Midbrain (tissue), 1 donor: ENCODE measurements around the gene CCDC93.

Source experiments
- DNase-seq: peaks from one replicate; lab custom pipeline; 2025; lab: John Stamatoyannopoulos, UW

CCDC93 gene

DNA sequence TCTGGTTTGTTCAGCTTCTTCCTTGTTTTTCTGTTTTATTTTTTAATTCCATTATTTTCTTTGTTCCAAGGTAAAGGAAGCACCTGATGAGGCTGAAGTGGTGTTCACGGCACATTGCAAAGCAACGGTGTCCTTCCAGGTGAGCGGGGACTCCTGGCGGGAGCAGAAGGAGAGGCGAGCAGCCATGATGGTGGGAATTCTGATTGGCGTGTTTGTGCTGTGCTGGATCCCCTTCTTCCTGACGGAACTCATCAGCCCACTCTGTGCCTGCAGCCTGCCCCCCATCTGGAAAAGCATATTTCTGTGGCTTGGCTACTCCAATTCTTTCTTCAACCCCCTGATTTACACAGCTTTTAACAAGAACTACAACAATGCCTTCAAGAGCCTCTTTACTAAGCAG is 110.9 kb downstream of the CCDC93 start:
- no peak for DNase-seq

DNA sequence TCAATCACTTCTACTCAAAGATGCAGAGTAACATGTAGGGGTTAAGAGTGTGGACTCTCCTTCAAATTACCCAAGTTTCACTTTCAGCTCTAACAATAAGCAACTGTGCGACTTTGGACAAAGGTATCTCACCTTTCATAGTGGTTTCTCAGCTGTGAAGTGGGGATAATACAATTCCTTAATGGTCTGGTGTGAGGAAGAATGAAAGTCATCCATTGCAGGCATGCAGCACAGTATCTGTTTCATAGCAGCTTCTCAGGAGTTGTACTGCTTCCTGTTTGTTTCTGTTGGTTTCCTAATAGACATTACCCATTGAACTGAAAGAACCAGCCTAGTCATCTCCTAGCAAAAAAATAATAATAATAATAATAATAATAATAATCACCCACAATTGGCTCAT is 125.0 kb downstream of the CCDC93 start:
- DNase-seq, result no peak

DNA sequence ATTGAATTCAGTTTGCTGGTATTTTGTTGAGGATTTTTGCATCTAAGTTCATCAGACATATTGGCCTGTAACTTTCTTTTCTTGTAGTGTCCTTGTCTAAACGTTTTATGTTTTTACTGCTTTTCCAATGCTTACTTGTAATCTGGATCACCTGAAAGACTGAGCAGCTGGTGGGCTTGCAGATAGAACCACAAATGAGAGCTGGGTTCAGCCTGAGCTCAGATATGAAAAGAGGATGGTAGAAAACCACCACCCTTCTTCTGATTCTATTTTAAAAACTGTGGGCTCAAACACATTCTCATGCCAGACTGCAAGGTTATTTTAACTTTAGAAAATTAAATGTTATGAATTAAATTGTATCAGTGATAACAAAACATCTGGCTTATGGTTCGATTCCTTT is 128.6 kb downstream of the CCDC93 start:
- no peak for DNase-seq

DNA sequence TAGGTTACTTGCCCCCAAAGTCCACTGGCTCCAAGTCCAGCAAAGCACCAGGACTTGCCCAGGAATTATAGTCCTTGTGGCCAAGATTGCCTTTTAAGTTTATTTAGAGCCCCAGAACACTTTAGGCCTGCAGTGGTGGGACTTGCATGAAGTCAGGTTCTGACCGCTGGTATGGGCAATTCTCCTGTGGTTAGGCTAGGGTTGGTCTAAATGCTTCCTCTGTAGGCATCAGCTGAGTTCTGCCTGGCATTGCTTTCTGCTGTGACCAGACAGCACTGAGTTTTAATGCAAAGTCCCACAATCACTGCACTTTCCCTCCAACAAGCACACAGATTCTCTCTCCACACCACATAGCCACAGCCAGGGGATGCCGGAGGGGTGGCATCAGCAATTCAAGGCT is 134.9 kb downstream of the CCDC93 start:
- DNase-seq, result no peak

DNA sequence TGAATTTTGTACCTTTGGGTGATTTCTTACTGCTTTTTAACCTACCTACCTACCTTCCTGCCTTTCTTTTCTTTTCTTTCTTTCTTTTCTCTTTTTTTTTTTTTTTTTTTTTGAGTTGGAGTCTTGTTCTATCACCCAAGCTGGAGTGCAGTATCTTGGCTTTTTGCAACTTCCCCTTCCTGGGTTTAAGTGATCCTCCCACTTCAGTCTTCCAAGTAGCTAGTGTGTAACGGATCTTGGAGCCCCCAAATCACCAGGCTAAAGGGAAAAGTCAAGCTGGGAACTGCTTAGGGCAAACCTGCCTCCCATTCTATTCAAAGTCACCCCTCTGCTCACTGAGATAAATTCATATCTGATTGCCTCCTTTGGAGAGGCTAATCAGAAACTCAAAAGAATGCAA is 138.1 kb downstream of the CCDC93 start:
- DNase-seq, result no peak
